ENCODE measurements around the gene NCOA4. TPM values are rescaled to one million over a fixed set of nuclear protein-coding genes. Genes with fewer than 3 reads are reported as not detected.

Gene NCOA4
- total and polyA plus RNA-seq, 2 of the 4 experiments (the other 2 are of a cell fraction), result 62.2 to 188 TPM

GRCh38 chr10:46005383-46005782 is 25.0 kb downstream of the NCOA4 start:
- Histone ChIP-seq H2AK5ac (ENCODE audit: low read depth, low read length) (peak overlapping the region; percentile 53; the same call in 1 of the 2 replicates), H3K79me1 (ENCODE audit: low read depth in 1 of 2, low read length in 2 of 2) (peaks cover 17 to 54% of the 10 kb centered on the region in 2 experiments), H3K9me3 (ENCODE audit: control insufficient read depth, insufficient read depth, low read length) (no peaks in the 10 kb centered on the region), H3K4me1 (ENCODE audit: control insufficient read depth, insufficient read depth, low read length) (peaks cover 4% of the 10 kb centered on the region; the same call in 1 of the 2 replicates), H3K23ac (ENCODE audit: low read depth, low read length) (no peak overlapping the region), H3K27ac (ENCODE audit: insufficient read depth, low read length) (no peak overlapping the region), H3K4ac (ENCODE audit: low read depth, low read length) (no peak overlapping the region), H3K18ac (ENCODE audit: low read depth, low read length) (peak overlapping the region; percentile 29; the same call in 1 of the 2 replicates), H4K91ac (ENCODE audit: insufficient read depth, low read depth, low read length) (no peak overlapping the region), H3K27me3 (ENCODE audit: control insufficient read depth, insufficient read depth, low read length) (no peaks in the 10 kb centered on the region), H3K56ac (ENCODE audit: extremely low read depth, insufficient read depth, low read length) (no peak overlapping the region), H3K4me2 (ENCODE audit: low read depth, low read length) (no peak overlapping the region), H4K20me1 (ENCODE audit: insufficient read depth, low read length) (peaks cover 5% of the 10 kb centered on the region; the same call in 1 of the 2 replicates), H4K5ac (ENCODE audit: low read depth, low read length) (no peak overlapping the region), H2BK15ac (ENCODE audit: low read depth, low read length) (no peak overlapping the region), H3K14ac (replicated peaks; ENCODE audit: low read depth, low read length) (no peak overlapping the region), H2BK20ac (ENCODE audit: low read depth, low read length) (no peak overlapping the region), H3K36me3 (ENCODE audit: control insufficient read depth, insufficient read depth, low read length) (peaks cover 55% of the 10 kb centered on the region), H2BK120ac (ENCODE audit: low read depth, low read length) (no peak overlapping the region), H2AFZ (replicated peaks; ENCODE audit: low read length, poor library complexity) (no peak overlapping the region), H4K8ac (ENCODE audit: low read depth in 2 of 2, low read length in 2 of 2) (no peak overlapping the region), H3K9ac (ENCODE audit: low read depth, low read length) (no peak overlapping the region), H3K9me1 (ENCODE audit: insufficient read depth, low read length) (no peaks in the 10 kb centered on the region), H2AK9ac (replicated peaks; ENCODE audit: low read depth, low read length, poor library complexity) (no peak overlapping the region), H2BK5ac (ENCODE audit: low read depth, low read length, poor library complexity, severe bottlenecking) (peak overlapping the region; percentile 32), H3K4me3 (ENCODE audit: insufficient read depth, low read depth, low read length) (no peak overlapping the region)
- DNase-seq (no peak), ATAC-seq (ENCODE audit: low read depth) (no peak)
- intact Hi-C loops (cut with micrococcal nuclease), result no loop called here
- ChIA-PET CTCF (interaction anchor here (1.1 kb wide), 1 partner anchor 47 kb away, joined by 3 read pairs; no protein-coding TSS in a partner anchor), POLR2A (ENCODE audit: unreplicated experiment) (no interaction called here)
- TF ChIP-seq MAFK (IDR thresholded peaks at IDR 0.05; ENCODE audit: low read depth, low read length), result no peak
- TF ChIP-seq CTCF (conservative IDR thresholded peaks at IDR 0.05; ENCODE audit: low read depth, low read length), result no peak
- TF ChIP-seq POLR2A (IDR thresholded peaks at IDR 0.05; ENCODE audit: low read depth, low read length), result no peak
- TF ChIP-seq MXI1 (IDR thresholded peaks at IDR 0.05; ENCODE audit: borderline replicate concordance, low read depth, low read length), result no peak
- no peak for TF ChIP-seq BHLHE40 (IDR thresholded peaks at IDR 0.05; ENCODE audit: low read depth, low read length)
- no peak for TF ChIP-seq RCOR1 (IDR thresholded peaks at IDR 0.05; ENCODE audit: insufficient replicate concordance, low read length)
- no peak for TF ChIP-seq CEBPB (IDR thresholded peaks at IDR 0.05; ENCODE audit: low read depth, low read length)
- TF ChIP-seq NFE2L2 (IDR thresholded peaks at IDR 0.05; ENCODE audit: low read depth, low read length), result no peak
- TF ChIP-seq FOS (IDR thresholded peaks at IDR 0.05; ENCODE audit: low read depth, low read length), result no peak
- no peak for TF ChIP-seq SMC3 (IDR thresholded peaks at IDR 0.05; ENCODE audit: low read depth, low read length)
- no peak for TF ChIP-seq RAD21 (IDR thresholded peaks at IDR 0.05; ENCODE audit: low read length)
- TF ChIP-seq, protein P1, sequence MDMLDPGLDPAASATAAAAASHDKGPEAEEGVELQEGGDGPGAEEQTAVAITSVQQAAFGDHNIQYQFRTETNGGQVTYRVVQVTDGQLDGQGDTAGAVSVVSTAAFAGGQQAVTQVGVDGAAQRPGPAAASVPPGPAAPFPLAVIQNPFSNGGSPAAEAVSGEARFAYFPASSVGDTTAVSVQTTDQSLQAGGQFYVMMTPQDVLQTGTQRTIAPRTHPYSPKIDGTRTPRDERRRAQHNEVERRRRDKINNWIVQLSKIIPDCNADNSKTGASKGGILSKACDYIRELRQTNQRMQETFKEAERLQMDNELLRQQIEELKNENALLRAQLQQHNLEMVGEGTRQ (IDR thresholded peaks at IDR 0.05; ENCODE audit: low read depth, low read length), result no peak
- no peak for TF ChIP-seq MAZ (IDR thresholded peaks at IDR 0.05; ENCODE audit: borderline replicate concordance, low read depth, low read length)
- dilution Hi-C loops (cut with HindIII; ENCODE audit: low sequenced_read_pairs, unreplicated experiment), result no loop called here
- TSS peak; percentile 87 for BruUV-seq (replicated peaks)
- in situ Hi-C loops (cut with MboI; ENCODE audit: low sequenced_read_pairs), result loop anchor here (25.0 kb wide), 1 partner anchor 1018 kb away; the partner anchor contains the start of gene DEPP1
- no CpG with 5 or more reads among the region's 4 CpGs for WGBS, 2 experiments (ENCODE audit: extremely low coverage in 2 of 2, insufficient read length in 1 of 2)

Measured in IMR-90 (cell line).